DMS 273 (cell line): ENCODE data around the gene SPOCK1.
"Not testable (repeated sequence)": the region's sequence is repeated elsewhere in the genome, so short reads cannot be mapped to it uniquely, and the experiment has no call there.

Experiments
- DNase-seq: peaks from one replicate; lab custom pipeline; 2025; ENCODE audit not compliant: unreplicated experiment; lab: John Stamatoyannopoulos, UW

Gene SPOCK1

DNA sequence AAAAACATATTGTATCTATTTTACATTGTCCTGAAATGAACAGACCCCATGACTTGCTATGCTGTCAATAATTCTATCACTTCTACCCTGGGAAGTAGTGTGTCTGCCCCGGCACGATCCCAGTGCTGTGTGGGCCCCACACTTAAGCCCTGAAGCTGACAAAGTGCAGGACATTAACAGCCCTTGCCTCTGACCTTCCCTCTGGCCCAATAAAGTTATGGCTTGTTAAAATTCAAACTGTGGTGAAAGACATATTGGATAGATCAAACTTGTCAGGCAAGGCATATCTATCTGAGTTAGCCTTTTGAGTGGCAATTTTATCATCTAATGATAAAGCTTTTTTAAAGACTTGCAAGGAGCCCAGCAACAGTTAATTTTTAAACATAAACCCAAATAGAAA is 229.2 kb downstream of the SPOCK1 start:
- DNase-seq, result no peak

DNA sequence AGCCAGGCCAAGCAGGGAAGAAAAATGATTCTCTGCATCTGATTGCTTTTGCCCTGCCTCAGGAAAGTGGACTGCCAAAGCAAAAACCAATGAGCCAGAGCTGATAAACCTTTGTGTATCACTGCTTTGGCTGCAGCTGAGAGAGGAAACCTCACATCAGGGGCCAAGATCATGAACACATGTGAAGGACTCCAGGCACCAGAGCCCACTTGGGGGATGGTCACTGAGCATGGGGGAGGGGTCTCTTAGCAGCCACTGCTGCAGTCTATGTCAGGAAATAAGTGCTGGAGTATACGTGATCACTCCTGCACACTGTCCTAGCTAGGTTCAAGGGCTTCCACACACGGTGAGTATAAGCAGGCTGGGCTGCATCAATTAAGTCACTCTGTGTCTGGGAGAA is 229.9 kb downstream of the SPOCK1 start:
- no peak for DNase-seq

- DNase-seq, result no peak
Observed at GRCh38 chr5:137268646-137269045, 230.5 kb downstream of the SPOCK1 start.

DNA sequence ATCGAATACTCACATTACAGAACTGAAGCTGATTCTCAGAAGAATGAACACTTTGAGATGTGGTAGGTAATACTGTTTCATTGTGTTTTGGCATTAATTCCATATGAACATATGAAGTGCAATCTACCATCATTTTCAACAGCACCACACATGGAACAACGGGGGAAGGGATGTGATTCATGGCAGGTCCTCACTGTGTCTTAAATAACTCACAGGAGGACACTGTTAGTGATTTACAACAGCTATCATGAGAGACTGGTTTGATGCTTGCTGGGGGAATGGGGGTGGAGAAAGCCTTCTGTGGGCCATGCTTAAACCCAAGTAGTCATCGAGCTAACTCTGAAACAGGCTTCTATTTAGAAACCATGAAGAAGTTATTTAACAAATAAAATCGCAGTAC is 232.9 kb downstream of the SPOCK1 start:
- no peak for DNase-seq

DNA sequence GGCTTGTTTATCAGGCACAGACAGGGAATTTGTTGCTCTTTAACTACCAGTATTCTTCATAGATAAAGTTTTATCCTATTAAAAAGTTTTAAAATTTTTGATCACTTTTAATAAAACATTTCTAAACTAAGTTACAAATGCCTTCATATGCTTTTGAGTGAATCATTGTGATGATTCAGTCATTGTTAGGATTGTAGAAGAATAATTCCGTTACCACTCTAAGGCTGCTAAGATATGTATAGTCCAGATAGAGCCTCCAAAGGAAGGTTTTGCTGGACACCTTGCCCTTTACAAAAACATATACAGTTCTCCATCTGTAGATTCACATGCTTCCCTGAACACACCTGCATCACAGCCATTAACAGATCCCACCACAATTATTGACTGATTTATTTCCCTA is 233.7 kb downstream of the SPOCK1 start:
- DNase-seq, result no peak

- no peak for DNase-seq
Observed at GRCh38 chr5:137264573-137264972, 234.6 kb downstream of the SPOCK1 start.

GRCh38 chr5:137264041-137264440 is 235.1 kb downstream of the SPOCK1 start:
- DNase-seq, result no peak

DNA sequence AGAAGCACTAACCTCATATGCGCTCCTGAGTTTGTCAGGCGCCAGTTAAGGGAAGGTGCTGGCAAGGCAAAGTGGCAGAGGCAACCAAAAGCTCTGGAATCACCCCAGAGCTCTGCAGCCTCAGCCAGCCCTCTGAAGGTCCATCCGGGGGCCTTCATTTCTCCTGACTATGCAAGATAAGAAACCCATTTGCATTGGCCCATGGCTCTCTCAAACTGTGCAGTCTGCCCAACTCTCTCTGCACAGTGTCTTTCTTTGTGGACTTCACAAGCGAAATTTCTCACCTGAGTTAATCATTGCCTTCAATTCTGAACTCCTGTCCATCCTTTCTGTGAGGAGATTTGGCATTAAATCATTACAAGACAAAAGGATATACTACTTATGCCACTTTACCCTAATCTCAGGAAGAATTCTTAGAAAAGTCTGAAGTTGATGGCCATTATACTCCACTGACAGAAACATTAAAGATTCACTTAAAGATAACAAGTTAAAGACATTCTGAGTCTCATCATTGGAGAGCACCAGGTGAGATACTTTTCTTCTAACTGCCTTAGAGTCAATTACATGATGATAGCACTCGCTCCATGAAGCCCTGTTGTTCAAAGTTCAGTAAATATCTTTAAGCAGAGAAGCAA is 235.6 kb downstream of the SPOCK1 start:
- DNase-seq, result no peak

DNA sequence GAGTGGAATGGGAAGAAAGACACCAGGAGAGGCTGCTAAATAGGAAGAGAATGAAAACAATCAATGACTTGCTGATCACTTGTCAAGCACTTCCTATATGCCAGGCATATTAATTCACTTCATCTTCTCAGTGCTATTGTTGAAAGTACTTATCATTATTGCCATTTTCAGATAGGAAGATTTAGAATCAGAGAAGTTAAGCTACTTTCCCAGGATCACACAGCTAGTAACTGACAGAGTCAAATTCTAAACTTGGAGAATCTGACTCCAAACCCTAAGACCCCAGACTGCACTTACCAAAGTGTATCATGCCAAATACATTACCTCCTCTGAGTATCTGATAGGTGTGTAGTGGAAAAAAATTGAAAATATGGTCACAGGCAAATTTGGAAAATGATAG is 236.3 kb downstream of the SPOCK1 start:
- no peak for DNase-seq

- DNase-seq, result no peak
Observed at GRCh38 chr5:137260820-137261695, 238.1 kb downstream of the SPOCK1 start.

- not testable (repeated sequence) for DNase-seq
Observed at GRCh38 chr5:137259115-137259514, 240.0 kb downstream of the SPOCK1 start.

- peak; percentile 6 for DNase-seq
Observed at GRCh38 chr5:137254119-137255090, 244.7 kb downstream of the SPOCK1 start.

- no peak for DNase-seq
Observed at GRCh38 chr5:137252512-137252911, 246.6 kb downstream of the SPOCK1 start.

- no peak for DNase-seq
Observed at GRCh38 chr5:137250421-137250820, 248.7 kb downstream of the SPOCK1 start.

GRCh38 chr5:137248527-137248926 is 250.6 kb downstream of the SPOCK1 start:
- DNase-seq, result no peak

DNA sequence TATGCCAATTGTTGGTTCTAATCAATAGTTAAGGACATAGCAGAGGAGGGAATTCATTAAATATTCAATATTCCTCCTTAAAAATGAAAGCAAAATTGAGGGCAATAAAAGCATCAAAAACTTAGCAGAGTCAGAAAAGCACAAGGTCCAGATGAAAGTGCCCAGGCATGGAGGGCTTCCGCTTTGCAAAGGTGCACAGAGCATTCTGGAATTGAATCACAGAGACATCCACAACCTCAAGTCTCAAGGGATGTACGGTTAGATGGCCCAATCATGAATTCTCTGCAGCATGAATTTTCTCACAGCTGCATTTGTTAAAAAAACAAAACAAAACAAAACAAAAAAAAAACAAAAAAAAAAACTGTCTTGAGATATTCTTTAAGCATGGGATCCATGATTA is 253.7 kb downstream of the SPOCK1 start:
- DNase-seq, result no peak

- no peak for DNase-seq
Observed at GRCh38 chr5:137240285-137240684, 258.8 kb downstream of the SPOCK1 start.

GRCh38 chr5:137236849-137237507 is 262.1 kb downstream of the SPOCK1 start:
- no peak for DNase-seq

- DNase-seq, result no peak
Observed at GRCh38 chr5:137236252-137236651, 262.9 kb downstream of the SPOCK1 start.

GRCh38 chr5:137234973-137235943 is 263.9 kb downstream of the SPOCK1 start:
- no peak for DNase-seq
